GM19463 (cell line): ENCODE results near the gene PARD3.
A peak's percentile ranks its signal among the peaks of the same experiment; 100 is the strongest.

Source experiments
- ATAC-seq: cut with Tn5 transposase; IDR thresholded peaks from one replicate; pipeline ENCODE4 v1.9.1; 2021; ENCODE audit warnings: mild to moderate bottlenecking, moderate library complexity; ENCODE audit not compliant: unreplicated experiment

The PARD3 gene

DNA sequence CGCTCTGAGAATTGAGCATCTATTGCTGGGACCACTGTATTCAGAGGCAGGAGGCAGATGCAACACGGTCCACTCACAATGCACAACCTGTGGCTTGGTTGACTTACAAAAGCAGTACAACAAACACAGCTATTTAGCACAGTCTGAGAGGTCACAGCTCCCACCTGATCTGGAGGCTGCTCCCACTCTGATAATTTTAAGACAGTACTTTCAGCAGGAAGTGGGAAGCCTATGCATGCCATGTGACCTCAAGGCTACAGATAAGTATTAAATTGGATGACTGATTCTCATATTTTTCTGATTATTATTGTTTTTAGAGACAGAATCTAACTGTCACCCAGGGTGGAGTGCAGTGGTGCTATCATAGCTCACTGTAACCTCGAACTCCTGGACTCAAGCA lies 659.3 kb downstream of the PARD3 start:
- ATAC-seq, result no peak

DNA sequence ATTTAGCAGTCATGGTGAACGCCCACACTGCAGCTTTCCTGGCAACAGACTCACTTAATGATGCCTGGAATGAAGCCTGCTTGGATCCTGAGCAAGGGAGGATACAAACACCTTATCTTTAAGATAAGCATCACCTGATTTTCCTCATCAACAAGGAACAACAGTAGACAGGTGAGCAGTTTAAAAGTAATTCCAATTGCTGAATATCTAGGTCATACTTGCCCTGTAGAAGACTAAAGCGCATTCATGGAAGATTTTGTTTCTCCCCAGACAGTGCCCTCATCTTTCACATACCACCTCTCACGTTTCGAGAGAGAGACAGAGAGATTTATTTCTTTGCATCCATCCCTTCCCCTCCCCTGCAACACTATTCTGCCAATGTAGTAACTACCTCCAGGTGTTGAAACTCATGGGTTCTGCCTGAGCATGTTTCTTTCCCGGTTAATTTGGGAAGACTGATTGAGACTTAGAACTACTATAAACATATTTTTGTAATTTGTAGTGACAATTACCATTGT lies 660.7 kb downstream of the PARD3 start:
- ATAC-seq, result no peak

DNA sequence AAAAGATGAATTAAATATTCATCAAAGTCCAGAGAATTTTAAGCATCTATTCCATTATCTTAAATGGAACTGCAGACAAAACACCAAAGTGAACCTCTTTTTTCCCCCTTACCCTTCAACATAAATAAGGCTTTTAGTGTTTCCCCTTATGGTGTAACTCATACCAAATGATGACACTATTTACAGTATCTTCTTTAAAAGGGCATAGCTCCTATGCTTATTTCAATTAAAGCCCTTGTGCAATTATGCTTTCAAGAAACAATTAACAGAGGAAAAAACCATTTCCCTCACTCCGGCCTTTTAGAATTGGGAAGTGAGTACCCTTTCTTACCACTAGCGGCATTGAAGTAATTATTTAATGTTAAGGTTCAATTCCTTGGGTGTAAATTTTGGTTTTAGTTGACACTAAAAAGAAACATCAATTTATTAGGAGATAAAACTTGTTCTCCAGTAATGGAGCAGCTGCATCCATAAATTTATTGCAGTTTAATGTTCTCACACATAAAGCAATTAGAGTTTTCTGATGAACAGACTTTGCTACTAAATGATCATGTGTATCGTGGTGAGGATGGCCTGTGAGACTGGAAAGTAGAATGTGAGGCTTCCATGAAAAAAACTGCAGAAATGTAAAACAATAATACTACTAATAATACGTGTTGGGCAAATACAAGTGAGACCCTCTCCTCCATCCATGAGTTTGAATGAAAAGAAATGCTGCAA lies 661.3 kb downstream of the PARD3 start:
- no peak for ATAC-seq

- no peak for ATAC-seq
Measured at GRCh38 chr10:34152434-34152833, 662.7 kb downstream of the PARD3 start.

GRCh38 chr10:34151931-34152330 lies 663.2 kb downstream of the PARD3 start:
- ATAC-seq, result no peak

DNA sequence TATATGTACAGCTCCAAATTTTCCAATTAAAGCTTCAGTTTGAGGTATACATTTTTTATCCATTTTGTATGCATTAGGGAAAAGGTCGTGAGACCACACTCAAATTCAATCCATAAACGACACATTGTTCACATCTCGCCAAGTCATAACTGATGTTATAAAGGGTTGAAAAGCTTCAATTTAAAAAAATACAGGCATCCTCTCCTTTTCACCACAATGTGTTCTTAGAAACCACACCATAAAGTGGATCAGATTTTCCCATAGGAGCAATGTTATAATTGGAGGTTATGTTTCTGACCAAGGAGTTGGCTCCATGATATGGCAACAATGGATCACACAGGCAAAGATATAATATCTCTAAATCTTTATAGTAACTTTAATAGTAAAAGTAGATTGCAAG lies 663.6 kb downstream of the PARD3 start:
- ATAC-seq, result no peak

DNA sequence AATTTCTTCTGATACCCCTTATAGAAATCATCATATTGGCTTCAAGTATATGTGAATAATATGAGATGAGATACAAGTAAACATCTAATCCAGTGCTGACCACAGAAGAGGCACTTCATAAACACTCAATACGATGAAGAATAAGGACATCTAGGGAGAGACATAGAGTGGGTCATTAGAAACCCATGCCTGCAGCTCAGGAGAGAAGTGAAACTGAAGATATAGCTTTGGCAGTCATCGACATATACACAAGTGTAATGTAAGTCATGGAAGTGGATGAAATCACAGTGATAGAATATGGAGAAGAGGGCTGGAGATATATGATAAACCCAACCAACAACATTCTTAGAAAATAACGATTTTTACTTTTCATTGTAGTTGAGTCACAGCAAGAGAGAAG lies 665.0 kb downstream of the PARD3 start:
- no peak for ATAC-seq

DNA sequence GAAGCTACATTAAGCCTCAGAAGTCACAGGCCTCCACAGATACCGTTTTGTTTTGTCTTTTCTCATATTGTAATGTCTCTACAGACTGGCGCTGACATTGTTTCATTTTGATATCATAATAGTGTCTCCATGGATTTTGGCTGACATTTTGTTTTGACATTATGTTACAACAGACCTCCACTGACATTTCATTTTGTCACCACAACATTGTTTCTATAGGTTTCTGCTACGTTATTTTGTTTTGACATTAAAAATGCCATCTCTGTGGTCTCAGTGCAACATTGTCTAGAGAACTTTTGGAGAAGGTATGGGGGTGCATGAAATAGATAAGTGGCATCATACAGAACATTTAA lies 666.8 kb downstream of the PARD3 start:
- ATAC-seq, result no peak

DNA sequence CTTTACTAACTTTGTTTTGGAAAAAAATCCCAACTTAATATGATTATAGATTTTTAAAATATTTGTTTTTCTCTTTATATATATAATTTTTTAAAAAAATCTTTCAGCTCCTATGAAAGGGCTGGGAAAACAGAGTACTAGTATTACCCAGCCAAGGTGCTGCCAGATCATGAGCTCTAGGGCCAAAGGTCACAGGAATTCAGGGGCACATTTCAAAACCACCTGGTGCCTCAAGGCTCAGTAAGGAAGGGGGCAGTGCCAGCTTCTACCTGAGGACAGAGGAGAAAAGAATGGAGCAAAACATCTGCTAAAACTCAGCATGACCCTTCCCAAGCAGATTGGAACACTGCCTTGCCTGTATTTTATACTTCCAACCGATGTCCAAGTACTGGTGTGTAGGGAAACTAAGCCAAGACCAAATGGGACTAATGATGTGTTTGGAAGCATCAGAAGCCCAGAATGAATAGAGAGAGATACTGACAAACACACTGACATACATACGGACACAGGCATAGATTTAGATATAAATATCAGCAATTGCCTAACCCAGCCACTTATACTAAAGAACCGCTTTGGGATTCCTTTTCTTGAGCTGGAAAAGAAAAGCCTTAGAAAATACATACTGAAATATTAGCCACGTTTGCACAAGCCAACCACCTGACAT lies 667.3 kb downstream of the PARD3 start:
- ATAC-seq, result no peak

- ATAC-seq, result no peak
Measured at GRCh38 chr10:34145715-34146114, 669.4 kb downstream of the PARD3 start.

DNA sequence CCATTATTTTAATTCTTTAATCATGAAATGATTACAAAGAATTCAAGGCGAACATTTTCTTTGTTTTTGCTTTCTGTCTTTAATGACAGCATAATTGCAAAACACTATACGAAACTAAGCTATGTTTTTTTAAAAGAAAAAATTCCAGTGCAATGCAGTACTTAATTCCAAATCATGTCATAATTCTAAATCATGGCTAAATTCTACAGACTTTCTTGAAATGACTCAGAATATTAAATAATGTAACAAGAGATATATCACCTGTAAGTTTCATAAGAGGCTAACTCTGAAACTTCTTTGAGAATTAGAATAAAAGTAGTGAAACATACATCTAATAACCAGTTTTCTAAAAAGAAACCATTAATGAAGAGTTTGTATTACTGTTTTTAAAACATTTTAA lies 671.6 kb downstream of the PARD3 start:
- no peak for ATAC-seq

GRCh38 chr10:34141032-34141680 lies 673.9 kb downstream of the PARD3 start:
- ATAC-seq, result no peak

DNA sequence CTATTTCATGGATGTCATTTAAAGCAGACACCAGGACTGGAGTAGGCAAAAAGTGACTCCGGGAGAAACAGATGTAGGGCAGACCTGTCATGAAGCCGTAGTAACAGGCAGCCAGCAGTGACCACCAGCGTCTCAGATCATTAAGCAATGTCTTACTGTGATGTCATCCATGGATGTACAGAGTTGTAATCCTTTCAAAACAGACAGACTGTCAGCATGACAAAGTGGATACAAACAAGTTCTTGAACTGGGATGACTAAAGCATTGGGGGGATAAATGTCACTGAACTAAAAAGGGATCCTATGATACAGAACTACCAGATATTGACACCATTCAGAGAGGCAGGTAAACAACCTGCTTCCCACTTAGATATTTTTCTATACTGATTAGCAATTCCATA lies 675.5 kb downstream of the PARD3 start:
- no peak for ATAC-seq

- no peak for ATAC-seq
Measured at GRCh38 chr10:34137955-34138354, 677.1 kb downstream of the PARD3 start.

DNA sequence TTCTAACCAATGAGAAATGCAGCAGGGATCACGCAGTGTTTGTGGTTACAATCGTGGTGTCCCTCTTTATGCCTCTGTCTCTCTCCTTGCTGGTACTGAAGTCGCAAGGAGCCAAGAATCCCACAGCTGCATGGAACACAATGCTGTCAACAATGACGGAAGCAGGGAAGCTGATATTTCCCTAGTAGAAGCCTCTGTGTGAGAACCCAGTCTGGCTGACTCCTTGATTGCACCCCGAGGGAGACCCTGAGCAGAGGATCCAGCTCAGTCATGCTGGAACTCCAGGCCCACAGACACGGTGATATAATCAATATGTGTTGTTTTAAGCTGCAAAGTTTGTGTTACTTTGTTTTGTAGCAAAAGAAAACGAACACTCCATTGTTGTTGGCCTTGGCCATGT lies 677.9 kb downstream of the PARD3 start:
- ATAC-seq, result no peak

- ATAC-seq, result peak; percentile 92
Measured at GRCh38 chr10:34135515-34135914, 679.6 kb downstream of the PARD3 start.

DNA sequence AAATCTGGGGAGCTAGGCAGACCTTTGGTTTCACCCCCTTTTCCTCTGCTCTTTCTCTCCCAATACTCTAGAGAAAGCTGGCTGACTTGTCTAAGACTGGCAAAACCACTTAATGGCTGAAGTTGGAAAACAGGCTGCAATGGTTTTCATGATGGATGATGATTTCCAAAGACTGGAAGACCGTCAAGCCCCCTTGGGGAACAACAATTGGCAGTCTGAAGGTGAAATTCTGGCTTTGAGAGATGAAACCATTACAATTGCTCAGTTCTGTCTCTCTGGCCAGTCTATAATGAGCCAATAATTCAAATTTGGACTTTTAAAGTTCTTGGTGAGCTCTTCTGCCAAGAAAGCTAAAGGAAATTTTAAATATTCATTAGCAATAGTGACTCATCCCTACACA lies 680.5 kb downstream of the PARD3 start:
- no peak for ATAC-seq

DNA sequence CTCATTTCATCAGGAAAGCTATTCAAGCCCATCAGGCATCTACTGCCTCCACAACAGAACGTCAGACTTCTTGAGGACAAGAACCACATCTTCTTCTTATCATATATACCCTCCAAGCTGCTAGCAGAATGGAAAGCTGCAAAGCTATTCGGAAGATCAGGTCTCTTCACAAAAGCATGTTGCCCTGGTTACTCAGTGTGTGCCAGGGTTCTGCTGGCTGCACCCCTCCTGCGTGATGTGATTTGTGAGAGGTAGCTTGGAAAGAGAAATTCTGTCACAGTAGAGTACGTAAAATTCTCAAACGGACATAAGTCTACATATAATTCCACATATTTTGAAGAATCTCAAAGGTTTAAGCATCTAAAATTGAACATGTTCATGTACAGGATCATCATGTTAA lies 681.7 kb downstream of the PARD3 start:
- no peak for ATAC-seq

DNA sequence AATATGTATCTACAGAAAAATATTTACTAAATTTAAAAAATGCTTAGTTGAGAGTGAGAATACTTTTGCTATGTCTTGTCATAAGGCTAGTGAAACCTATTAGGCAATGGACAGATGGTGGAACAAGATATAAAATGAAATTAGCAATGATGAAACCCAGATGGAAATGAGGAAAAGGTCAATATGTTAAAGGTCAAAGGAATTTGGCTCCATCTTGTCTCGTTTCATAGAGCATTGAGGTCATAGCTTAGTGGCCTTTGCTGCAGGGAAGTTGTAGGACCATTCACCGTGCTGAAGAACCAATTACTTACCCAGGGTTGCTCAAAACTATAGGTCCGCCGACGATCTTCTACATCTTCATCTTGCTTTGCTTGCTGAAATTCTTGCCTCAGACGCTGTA lies 683.9 kb downstream of the PARD3 start:
- no peak for ATAC-seq

GRCh38 chr10:34127676-34128075 lies 687.4 kb downstream of the PARD3 start:
- no peak for ATAC-seq

DNA sequence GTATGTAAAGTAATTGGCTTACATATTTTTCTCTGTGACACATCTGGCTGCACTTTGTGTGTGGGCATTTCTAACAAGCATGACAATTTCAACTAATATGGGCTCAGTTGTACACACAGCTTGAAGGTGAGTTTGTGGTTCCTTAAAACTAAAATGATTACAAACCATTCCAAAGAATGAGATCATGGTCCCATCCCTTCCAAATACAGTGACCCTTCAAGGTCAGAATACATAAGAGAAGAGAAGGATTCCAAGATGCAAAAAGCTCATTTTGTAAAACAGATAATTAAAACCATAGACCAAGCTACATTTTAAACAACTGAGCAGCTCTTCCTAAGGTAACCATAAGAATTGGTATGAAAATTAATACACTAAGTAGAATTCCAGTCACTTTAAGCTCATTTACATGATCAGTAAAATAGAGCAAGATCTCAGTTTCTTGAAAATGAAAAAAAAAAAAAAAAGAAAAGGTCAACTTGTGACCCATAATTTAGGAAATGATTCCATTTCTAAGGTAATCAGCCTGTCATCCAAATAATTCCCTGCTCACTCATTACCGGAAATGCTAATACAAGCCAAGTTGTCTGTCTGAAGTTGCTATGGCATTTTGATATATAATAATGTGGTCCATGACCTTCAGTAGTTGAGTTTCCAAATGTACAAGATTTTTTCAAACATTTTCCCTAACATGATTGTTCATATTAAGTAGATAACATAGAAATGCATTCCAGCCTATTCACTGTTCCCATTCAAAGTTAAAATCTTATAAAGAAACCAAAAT lies 688.5 kb downstream of the PARD3 start:
- no peak for ATAC-seq
